Epithelial cell of esophagus (primary cell): ENCODE data around the gene CLIC3.

ENCODE experiments used
- DNase-seq: peaks from one replicate; pipeline ENCODE4 v3.0.0; 2010; ENCODE audit warnings: low read depth
- H3K4me3 ChIP-seq: 2 replicates; pipeline ENCODE4 v1.5.1; 2011; ENCODE audit warnings: mild to moderate bottlenecking, low read length, control low read depth
- TF ChIP-seq, protein P1 (sequence below): IDR thresholded peaks from 2 replicates; pipeline ENCODE4 v1.5.1; 2011; ENCODE audit warnings: low read depth, mild to moderate bottlenecking, low read length, control low read depth, inconsistent platforms; ENCODE audit not compliant: insufficient read depth; ENCODE audit errors: missing control alignments

The CLIC3 gene

DNA sequence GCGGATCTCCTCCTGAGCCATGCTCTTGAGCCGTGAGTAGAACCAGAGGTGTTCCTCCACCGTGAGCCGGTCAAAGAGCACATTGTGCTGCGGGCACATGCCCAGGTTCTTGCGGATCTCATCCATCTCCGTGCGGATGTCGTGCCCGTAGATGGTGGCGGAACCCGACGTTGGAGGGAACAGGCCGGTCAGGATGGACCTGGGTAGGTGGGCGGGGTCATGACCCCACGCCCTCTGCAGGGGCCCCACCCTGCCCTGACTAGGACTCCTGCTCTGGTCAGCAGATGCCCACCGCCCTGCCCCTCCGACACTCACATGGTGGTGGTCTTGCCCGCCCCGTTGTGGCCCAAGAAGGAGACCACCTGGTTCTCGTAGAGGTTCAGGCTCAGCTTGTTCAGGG lies 19.6 kb upstream of the CLIC3 start:
- no peak for DNase-seq
- TF ChIP-seq, protein P1, sequence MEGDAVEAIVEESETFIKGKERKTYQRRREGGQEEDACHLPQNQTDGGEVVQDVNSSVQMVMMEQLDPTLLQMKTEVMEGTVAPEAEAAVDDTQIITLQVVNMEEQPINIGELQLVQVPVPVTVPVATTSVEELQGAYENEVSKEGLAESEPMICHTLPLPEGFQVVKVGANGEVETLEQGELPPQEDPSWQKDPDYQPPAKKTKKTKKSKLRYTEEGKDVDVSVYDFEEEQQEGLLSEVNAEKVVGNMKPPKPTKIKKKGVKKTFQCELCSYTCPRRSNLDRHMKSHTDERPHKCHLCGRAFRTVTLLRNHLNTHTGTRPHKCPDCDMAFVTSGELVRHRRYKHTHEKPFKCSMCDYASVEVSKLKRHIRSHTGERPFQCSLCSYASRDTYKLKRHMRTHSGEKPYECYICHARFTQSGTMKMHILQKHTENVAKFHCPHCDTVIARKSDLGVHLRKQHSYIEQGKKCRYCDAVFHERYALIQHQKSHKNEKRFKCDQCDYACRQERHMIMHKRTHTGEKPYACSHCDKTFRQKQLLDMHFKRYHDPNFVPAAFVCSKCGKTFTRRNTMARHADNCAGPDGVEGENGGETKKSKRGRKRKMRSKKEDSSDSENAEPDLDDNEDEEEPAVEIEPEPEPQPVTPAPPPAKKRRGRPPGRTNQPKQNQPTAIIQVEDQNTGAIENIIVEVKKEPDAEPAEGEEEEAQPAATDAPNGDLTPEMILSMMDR, result no peak
- H3K4me3 ChIP-seq, result no peak overlapping the region

GRCh38 chr9:137015540-137015930 lies 19.2 kb upstream of the CLIC3 start:
- TF ChIP-seq, protein P1, result no peak
- H3K4me3 ChIP-seq, result no peak overlapping the region
- no peak for DNase-seq

GRCh38 chr9:137014776-137015539 lies 18.6 kb upstream of the CLIC3 start:
- DNase-seq, result no peak
- TF ChIP-seq, protein P1, result no peak
- H3K4me3 ChIP-seq, result no peak overlapping the region

DNA sequence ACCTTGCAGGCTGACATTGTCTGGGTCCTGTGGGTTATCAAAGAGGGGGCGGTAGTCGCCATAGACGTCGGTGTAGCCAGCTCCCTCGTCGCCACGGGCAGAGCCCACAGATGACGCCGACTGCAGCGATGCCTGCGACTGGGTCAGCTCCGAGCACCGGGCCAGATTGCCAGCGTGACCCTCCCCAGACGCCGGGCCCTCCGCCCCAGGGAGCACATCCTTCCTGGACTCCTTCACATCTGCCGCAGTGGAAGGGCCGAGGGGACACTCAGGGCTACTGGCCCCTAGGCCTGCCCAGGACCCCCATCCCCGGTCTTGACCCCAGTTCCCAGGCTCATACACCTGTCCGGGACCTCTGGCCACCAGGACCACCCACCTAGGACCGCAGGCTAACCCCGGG lies 17.8 kb upstream of the CLIC3 start:
- H3K4me3 ChIP-seq, result no peak overlapping the region
- TF ChIP-seq, protein P1, result no peak
- DNase-seq, result no peak

DNA sequence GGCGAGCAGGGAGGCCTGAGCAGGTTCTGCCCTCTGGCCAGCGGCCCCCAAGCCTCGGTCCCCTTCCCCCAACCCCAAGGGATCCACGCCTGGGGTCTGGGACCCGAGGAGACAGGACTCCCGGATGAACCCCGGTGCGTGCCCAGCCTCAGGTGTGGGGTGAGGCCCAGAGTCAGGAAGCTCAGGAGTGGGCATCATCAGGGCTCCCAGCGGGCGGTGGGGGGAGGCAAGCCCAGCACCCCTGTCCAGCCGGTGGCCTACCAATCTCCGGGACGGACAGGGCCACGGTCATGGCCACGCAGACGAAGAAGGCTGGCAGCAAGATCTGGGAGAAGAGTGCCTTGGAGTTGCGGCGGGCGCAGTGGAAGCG lies 17.2 kb upstream of the CLIC3 start:
- no peak for DNase-seq
- TF ChIP-seq, protein P1, result no peak
- no peak overlapping the region for H3K4me3 ChIP-seq

DNA sequence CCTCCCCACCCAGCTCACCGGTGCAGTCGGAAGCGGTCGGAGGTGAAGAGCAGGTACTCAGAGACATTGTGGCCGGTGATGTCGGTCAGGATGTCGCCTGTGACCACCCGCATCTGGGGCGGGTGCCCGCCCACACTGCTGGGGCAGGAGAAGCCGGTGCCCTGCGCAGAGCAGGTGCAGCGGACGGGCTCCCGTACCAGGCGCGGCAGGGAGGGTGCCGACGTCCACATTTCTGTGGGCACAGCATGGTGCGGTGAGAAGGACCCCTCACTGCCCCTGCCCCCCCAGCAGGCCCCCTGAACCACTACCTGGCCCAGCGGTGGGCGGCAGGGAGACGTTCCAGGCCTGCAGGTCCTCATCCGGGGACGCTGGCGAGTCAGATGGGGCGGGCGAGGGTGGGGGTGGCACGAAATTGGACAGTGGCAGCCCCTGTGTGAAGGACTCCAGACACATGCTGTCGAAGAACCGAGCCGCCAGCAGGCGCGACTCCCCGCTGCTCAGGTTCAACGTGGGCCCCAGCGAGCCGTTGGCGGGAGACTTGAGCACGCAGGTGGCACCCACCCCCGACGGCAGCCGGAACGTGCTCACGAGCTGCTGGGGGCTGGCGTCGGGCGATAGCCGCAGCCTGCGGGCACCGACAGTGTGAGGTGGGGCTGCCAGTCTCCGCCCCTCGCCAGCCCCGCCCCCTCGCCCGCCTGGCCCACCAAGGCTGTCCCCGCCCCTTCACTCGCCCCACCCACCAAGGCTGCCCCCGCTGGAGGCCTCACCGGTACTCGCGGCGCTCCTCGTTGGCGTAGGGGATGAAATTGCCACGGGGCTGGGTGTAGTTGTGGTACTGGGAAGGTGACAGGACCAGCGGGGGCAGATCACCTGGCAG lies 16.6 kb upstream of the CLIC3 start:
- TF ChIP-seq, protein P1, result no peak
- no peak overlapping the region for H3K4me3 ChIP-seq
- no peak for DNase-seq
